Brain microvascular endothelial cell (primary cell): ENCODE results near the gene CDCA7.
"Not testable (repeated sequence)": the region's sequence is repeated elsewhere in the genome, so short reads cannot be mapped to it uniquely, and the experiment has no call there.

Experiments
- DNase-seq: peaks from one replicate; pipeline ENCODE4 v3.0.0-alpha.2; 2020
- H3K27ac ChIP-seq: fragments of 250-450 bp; sonication (Bioruptor Pico); 2 replicates; pipeline ENCODE4 v1.5.1; 2020; ENCODE audit warnings: mild to moderate bottlenecking, moderate library complexity
- H3K27me3 ChIP-seq: fragments of 250-450 bp; sonication (Bioruptor Pico); replicated peaks from 2 replicates; pipeline ENCODE4 v1.5.1; 2020; ENCODE audit warnings: mild to moderate bottlenecking
- H3K36me3 ChIP-seq: fragments of 250-450 bp; sonication (Bioruptor Pico); replicated peaks from 2 replicates; pipeline ENCODE4 v1.5.1; 2020; ENCODE audit warnings: mild to moderate bottlenecking
- H3K4me3 ChIP-seq: 2 replicates; pipeline ENCODE4 v1.5.1; 2011; ENCODE audit warnings: low read depth, mild to moderate bottlenecking, control low read depth, low read length, moderate library complexity
- in situ Hi-C: cut with HindIII; loops from 2 replicates; pipeline ENCODE4 v1.10.0; 2017; ENCODE audit warnings: low sequenced_read_pairs, low pct_ligation_motif_present
- TF ChIP-seq, protein P1 (sequence below): IDR thresholded peaks from 2 replicates; pipeline ENCODE4 v1.5.1; 2011; ENCODE audit warnings: low read depth, mild to moderate bottlenecking, moderate library complexity, low read length, control low read depth, inconsistent platforms; ENCODE audit errors: missing control alignments

The CDCA7 gene

GRCh38 chr2:173326806-173327205 is 27.9 kb upstream of the CDCA7 start:
- no peak overlapping the region for H3K27ac ChIP-seq
- H3K27me3 ChIP-seq, result no peaks in the 10 kb centered on the region
- no peak overlapping the region for H3K4me3 ChIP-seq
- in situ Hi-C loops, result no loop called here
- no peak for DNase-seq
- no peaks in the 10 kb centered on the region for H3K36me3 ChIP-seq
- TF ChIP-seq, protein P1, sequence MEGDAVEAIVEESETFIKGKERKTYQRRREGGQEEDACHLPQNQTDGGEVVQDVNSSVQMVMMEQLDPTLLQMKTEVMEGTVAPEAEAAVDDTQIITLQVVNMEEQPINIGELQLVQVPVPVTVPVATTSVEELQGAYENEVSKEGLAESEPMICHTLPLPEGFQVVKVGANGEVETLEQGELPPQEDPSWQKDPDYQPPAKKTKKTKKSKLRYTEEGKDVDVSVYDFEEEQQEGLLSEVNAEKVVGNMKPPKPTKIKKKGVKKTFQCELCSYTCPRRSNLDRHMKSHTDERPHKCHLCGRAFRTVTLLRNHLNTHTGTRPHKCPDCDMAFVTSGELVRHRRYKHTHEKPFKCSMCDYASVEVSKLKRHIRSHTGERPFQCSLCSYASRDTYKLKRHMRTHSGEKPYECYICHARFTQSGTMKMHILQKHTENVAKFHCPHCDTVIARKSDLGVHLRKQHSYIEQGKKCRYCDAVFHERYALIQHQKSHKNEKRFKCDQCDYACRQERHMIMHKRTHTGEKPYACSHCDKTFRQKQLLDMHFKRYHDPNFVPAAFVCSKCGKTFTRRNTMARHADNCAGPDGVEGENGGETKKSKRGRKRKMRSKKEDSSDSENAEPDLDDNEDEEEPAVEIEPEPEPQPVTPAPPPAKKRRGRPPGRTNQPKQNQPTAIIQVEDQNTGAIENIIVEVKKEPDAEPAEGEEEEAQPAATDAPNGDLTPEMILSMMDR, result no peak

DNA sequence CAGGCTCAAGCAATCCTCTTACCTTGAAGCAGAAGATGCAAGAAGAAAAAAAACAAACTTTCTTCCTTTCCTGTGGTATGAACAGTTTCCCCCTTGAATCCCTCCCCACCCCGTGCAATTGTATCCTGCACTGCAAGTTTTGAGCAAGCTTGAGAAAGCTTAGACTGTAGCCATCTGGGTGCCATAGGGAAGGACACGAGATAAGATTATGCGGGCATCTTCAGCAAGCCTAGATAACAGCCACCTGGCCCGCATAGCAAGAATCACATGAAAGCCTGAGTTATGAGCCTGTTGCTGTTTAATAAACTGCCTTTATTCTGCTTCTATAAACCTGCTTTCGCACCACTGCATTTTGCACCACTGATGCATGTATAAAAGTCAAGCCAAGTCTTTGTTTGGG is 27.3 kb upstream of the CDCA7 start:
- DNase-seq, result no peak
- in situ Hi-C loops, result no loop called here
- TF ChIP-seq, protein P1, result no peak
- no peaks in the 10 kb centered on the region for H3K27me3 ChIP-seq
- no peak overlapping the region for H3K4me3 ChIP-seq
- H3K27ac ChIP-seq, result no peak overlapping the region
- H3K36me3 ChIP-seq, result no peaks in the 10 kb centered on the region

DNA sequence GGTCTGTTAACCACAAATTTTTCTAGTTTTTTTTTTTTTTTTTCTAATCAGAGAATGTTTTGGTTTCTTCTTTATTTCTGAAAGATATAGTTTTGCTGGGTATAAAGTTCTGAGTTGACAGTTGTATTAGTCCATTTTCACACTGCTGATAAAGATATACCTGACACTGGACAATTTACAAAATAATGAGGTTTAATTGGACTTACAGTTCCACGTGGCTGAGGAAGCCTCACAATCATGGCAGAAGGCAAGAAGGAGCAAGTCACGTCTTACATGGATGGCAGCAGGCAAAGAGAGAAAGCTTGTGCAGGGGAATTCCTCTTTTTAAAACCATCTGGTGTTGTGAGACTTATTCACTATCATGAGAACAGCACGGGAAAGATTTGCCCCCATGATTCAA is 21.7 kb upstream of the CDCA7 start:
- in situ Hi-C loops, H3K27ac ChIP-seq, DNase-seq, H3K27me3 ChIP-seq, H3K4me3 ChIP-seq, H3K36me3 ChIP-seq: not testable (repeated sequence)

DNA sequence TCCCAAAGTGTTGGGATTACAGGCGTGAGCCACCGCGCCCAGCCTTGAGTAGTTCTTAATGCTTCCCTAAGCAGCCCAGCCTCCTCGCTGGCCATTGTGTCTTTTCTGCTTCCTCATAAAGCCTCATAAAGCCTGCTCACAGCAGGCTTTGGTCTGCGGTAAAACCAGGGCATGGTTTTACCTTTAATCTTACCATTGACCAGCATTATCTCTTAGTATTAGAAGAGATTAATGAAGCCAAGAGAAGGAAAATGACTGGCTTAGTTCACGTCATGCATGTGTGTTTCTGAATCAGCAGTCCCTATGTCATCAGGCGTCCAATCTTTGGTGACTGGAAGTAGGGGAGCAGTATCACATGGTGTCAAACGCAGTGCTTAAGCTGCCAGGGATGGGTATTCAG is 14.9 kb upstream of the CDCA7 start:
- no peak for DNase-seq
- in situ Hi-C loops, result no loop called here
- no peaks in the 10 kb centered on the region for H3K27me3 ChIP-seq

GRCh38 chr2:173343921-173344320 is 10.8 kb upstream of the CDCA7 start:
- no peak for DNase-seq
- in situ Hi-C loops, result no loop called here
- TF ChIP-seq, protein P1, result no peak
- no peaks in the 10 kb centered on the region for H3K36me3 ChIP-seq
- H3K27me3 ChIP-seq, result no peaks in the 10 kb centered on the region
- H3K27ac ChIP-seq, result no peak overlapping the region
- no peak overlapping the region for H3K4me3 ChIP-seq

More for the DNA sequence above, 14.9 kb upstream of the CDCA7 start:
- H3K27ac ChIP-seq, result no peak overlapping the region
- H3K36me3 ChIP-seq, result no peaks in the 10 kb centered on the region
- no peak overlapping the region for H3K4me3 ChIP-seq
- TF ChIP-seq, protein P1, result no peak

DNA sequence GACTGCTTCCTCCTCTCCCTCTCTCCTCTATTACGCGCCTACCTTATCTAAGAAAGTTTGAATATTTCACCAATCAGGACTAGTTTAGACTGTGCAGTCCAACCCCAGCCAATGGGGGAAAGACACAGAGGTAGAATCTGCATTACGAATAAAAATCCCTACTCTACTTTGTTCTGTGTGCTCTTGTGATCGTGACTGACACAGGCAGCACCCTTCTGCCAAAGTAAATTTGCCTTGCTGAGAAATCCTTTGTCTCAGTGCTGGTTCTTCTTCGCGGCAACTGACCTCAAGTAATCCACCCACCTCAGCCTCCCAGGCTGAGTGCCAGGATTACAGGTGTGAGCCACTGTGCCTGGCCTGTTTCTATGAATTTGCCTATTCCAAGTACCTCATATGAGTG is 8.6 kb upstream of the CDCA7 start:
- TF ChIP-seq, protein P1, result no peak
- Histone ChIP-seq H3K4me3 (no peak overlapping the region), H3K27me3 (no peaks in the 10 kb centered on the region), H3K27ac (no peak overlapping the region), H3K36me3 (no peaks in the 10 kb centered on the region)
- in situ Hi-C loops, result no loop called here
- DNase-seq, result no peak
